GM21515 (cell line): Measurements from ENCODE around the gene LAIR1.

Source experiments
- ATAC-seq: cut with Tn5 transposase; IDR thresholded peaks from one replicate; pipeline ENCODE4 v1.9.1; 2021; ENCODE audit not compliant: unreplicated experiment

The LAIR1 gene

GRCh38 chr19:54319892-54320670 lies 44.6 kb downstream of the LAIR1 start:
- no peak for ATAC-seq

GRCh38 chr19:54319049-54319448 lies 45.7 kb downstream of the LAIR1 start:
- no peak for ATAC-seq

GRCh38 chr19:54317965-54318240 lies 46.8 kb downstream of the LAIR1 start:
- ATAC-seq, result no peak

GRCh38 chr19:54317108-54317964 lies 47.4 kb downstream of the LAIR1 start:
- no peak for ATAC-seq

DNA sequence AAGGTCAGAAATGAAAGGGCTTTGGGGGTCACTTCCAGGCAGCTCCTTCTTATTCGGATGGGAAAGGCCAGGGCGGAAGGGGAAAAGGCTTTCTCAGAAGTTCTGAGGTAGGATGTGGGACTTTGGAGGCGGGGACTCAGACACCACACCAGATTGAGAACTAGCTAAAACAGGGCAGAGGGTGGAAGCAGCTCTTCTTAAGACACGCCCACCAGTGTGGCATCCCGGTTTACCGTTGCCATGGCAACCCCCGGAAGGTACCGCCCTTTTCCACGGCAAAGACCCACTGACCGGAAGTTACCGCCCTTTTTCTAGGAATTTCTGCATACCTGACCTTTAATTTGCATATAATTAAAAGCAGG lies 48.0 kb downstream of the LAIR1 start:
- no peak for ATAC-seq

DNA sequence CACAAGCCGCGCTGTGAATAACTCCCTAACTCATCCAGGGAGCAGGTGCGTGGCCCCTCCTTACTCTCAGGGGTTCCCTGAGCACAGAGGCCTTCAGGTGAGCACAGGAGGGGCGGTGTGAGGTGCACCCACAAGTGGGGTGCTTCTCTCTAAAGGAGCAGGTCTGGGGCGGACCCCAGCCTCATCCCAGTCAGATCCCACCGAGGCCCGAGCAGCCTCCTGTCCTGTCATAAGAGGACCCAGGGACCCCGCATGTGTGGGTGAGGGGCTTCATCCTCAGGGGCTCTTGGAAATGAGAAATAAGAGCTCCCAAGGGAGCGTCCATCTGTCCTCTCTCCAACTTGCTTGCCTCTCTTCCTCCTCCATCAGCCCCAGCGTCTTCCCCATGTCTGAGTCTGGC lies 48.8 kb downstream of the LAIR1 start:
- no peak for ATAC-seq

DNA sequence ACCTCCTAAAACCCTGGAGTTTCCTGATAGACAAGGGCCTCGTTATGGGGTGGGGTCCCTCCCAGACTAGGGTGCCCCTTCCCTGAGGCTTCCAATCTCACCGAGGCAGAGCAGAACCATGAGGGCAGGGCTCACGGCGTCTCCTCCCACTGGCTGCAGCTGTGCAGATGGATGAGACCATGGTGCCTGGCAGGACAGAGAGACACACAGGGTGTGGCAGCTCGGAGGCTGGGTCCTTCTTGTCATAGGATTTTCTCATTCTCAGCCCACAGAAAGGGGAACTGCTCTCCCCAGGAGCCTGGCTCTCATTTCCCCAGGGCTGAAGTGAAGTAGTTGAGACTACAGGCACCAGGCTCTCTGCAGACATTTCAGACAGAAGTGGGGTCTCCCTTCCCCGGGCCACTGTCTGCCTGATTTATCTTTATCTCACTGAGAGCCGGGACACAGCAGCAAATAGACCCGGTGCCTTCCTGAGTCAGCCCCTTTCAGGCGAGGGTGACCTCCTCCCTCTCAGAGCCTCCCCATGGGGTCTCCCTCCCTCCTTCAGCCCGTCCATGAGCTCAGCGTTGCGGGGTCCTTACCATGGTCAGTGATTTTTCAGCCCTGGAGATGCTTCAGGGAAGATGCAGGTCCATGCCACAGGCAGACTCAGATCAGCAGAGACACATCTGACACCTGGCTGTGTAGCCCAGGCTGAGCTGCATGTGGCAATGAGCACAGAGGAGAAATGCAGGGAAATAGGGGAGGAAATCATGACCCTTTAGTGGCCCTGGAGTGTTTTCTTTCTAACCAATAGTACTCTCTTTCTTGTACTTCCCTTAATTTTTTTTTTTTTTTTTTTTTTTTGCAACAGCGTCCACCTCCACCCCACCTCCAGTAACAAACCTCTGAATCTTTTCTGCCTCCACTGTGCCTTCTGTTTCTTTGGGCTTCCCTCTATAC lies 52.0 kb downstream of the LAIR1 start, which contains the start of gene LILRA5:
LILRA5 (minus strand) TSS at position 731 of the 942 bp plus-strand sequence; CDS start at position 584, 147 bp downstream.
- ATAC-seq, result no peak

DNA sequence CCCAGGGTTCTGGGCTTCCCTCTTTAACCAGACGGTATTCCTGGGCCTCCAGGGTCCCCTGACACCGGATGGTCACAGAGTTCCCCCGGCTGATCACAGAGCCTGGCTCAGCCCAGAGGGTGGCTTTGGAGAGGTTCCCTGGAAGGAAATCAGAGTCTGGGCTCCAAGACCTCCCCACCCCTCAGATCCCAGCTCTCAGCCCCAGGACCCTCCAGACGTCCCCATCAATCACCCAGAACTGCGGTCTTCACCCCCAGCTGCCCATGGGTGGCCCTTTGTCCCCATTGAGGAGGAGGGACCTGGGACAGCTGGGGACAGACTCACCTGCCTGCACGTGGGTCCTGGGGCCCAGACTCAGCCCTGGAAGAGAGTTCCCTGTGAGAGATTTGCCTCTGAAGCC lies 52.7 kb downstream of the LAIR1 start:
- ATAC-seq, result no peak

- no peak for ATAC-seq
Observed at GRCh38 chr19:54311486-54311885, 53.2 kb downstream of the LAIR1 start.

DNA sequence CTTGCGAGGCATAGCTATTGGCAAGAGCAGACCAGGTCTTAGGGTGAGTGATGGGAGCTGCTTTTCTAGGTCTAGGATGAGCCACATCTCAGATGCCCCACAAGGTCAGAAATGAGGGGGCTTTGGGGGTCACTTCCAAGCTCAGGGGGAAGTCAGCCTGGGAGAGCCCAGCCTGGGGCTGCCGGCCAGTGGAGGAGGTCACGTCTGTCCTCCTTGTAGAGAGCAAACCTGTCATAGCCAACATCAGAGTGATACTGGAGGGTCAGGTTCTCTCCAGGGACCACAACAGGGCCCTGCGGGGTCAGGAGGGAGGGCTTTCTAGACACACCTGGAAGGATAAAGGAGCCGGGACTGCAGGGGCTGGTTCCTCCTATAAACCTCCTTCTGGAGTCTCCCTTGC lies 54.2 kb downstream of the LAIR1 start:
- no peak for ATAC-seq

GRCh38 chr19:54309811-54310210 lies 54.9 kb downstream of the LAIR1 start:
- ATAC-seq, result no peak

GRCh38 chr19:54307389-54308020 lies 57.2 kb downstream of the LAIR1 start:
- ATAC-seq, result no peak

DNA sequence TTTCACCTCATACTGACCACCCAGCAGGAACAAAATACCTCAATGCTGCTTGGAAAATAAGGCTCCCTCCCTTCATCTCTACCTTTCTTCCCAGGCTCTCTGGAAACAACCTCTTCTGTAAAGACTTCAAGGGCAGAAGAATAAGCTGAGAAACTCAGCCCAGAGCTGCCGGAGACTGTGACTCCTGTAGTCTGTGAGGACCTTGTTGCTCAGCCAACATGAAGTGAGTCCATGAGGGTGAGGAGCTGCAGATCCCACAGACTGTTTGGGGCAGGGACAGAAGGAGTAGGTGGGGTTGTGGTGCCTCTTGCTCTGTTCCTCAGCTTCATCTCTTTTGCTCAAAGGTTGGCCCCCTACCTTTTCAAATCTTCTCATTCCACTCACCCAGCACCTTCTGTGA lies 59.6 kb downstream of the LAIR1 start:
- ATAC-seq, result no peak

DNA sequence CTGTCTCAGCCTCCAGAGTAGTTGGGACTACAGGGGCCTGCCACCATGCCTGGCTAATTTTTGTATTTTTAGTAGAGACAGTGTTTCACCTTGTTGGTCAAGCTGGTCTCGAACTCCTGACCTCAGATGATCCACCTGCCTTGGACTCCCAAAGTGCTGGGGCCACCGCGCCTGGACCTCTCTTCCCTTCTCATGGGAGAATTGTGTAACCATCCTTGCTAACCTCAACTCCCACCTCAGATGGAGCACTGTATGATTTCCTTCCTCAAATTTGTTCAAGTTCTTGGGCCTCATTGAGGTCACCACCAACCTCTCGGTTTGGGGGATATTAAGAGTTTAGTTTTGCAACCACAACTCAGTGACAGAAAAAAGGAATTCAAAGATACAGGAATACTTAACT lies 62.5 kb downstream of the LAIR1 start:
- ATAC-seq, result no peak
